HG02938 (cell line): Measurements from ENCODE around the gene DTX1.

ENCODE experiments used
- ATAC-seq: cut with Tn5 transposase; IDR thresholded peaks from one replicate; pipeline ENCODE4 v1.9.1; 2021; ENCODE audit warnings: mild to moderate bottlenecking, moderate library complexity; ENCODE audit not compliant: unreplicated experiment

DTX1 gene

GRCh38 chr12:113070117-113070906 is 13.8 kb downstream of the DTX1 start:
- no peak for ATAC-seq

GRCh38 chr12:113071135-113072112 is 14.9 kb downstream of the DTX1 start:
- ATAC-seq: no peak

DNA sequence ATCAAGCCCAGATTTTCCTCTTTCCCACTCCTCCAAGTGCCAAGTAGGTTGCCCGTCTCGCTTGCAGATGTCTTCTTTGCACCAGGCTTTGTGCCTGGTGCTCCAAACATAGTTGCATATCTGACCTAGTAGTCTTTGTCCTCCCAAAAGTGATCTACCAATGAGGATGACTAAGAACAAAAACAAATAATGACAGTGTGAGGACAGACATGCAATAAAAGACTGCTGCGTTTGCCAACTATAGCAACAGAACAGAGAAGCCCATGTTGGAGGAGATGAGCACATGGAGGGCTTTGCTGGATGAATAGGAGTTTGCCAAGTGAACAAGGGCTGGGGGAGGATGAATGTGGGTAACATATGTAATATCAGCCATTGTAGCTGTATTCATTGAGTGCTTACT is 15.6 kb downstream of the DTX1 start:
- ATAC-seq: no peak

GRCh38 chr12:113073586-113073985 is 17.1 kb downstream of the DTX1 start:
- no peak for ATAC-seq

GRCh38 chr12:113075137-113075683 is 18.7 kb downstream of the DTX1 start:
- peak; percentile 92 for ATAC-seq

GRCh38 chr12:113077057-113077858 is 20.7 kb downstream of the DTX1 start:
- ATAC-seq: no peak

- ATAC-seq: no peak
Measured at GRCh38 chr12:113077859-113078255, 21.3 kb downstream of the DTX1 start.

GRCh38 chr12:113081873-113082272 is 25.3 kb downstream of the DTX1 start:
- no peak for ATAC-seq

- peak; percentile 86 for ATAC-seq
Measured at GRCh38 chr12:113082486-113083148, 26.1 kb downstream of the DTX1 start.

- ATAC-seq: no peak
Measured at GRCh38 chr12:113083863-113084435, 27.4 kb downstream of the DTX1 start.

DNA sequence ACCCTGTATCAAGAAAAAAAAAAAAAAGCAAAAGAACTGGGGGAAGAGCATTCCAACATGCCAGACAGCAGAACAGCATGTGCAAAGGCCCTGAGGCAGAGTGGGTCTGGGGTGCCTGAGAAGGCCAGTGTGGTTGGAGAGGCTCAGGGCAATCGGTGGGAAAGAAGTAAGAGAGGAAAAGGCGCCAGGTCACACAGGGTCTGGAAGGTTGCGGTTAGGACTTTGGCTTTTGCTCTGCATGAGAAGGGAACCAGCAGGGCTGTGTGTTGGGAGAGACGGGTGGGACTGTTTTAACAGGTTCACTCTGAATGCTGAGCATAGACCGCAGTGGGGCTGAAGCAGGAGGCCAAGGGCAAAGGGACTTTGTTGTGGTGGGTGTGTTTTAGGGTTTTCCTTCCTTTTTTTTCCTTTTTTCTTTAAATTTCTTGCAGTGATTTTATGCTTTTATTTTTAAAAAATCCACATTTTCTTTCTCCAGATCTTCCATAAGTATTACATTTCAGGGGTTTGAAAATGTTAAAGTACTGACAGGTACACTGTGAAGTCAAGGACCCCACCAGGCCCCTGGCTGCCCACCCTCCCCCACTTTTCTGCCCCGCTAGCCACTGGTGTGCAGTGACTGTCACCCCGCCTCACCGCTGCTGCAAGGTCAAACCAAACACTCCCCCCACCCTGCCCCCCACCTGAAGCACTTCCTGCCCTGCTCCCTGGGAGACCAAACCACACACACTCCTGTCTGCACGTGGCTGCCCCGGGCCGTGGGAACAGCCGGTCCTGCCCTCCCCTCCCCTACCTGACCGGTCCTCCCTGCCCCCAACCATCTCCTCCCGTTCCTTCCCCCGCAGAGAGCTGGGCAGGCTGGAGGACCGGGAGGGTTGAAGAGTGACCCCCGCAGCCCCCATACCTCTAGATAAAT is 30.0 kb downstream of the DTX1 start:
- no peak for ATAC-seq

DNA sequence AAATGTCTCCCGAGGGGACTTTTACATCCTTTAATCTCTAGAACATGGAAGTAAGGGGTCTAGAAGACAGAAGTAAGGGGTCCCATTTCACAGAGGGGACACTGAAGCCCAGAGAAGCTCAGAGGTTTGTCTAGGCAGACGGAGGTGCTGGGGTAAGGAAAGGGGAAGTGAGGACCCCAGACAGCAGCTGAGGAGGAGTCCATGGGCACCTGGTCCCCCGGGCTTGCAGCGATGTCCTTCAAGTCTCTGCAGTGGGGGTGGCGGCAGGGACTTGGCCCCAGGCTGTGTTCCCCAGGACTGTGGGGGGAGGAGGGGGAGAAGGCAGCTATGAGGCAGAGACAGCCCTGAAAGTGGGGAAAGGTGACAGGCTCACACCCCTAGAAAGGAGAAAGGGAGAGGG is 30.7 kb downstream of the DTX1 start:
- ATAC-seq: no peak

DNA sequence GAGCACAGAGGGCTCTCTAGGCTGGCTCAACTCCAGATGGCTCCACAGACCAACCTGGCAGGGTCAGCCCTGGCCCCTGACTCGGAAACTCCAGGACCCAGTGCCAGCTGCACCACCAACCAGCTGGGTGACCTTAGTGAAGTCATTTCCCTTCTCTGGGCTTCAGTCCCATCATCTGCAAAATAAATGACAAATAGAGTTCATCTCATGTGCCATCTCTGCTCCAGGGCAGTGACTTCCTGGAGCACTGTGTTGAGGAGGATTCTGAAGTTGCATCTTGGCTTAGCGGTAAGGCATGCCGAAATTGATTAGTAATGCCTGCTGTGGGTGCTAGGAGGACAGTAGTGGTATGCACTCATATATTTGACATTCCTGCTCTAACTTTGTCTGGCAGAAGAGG is 31.5 kb downstream of the DTX1 start:
- no peak for ATAC-seq

- no peak for ATAC-seq
Measured at GRCh38 chr12:113088971-113089756, 32.6 kb downstream of the DTX1 start.

GRCh38 chr12:113089839-113090238 is 33.3 kb downstream of the DTX1 start:
- no peak for ATAC-seq

- ATAC-seq: no peak
Measured at GRCh38 chr12:113090740-113091139, 34.2 kb downstream of the DTX1 start.

GRCh38 chr12:113091506-113091905 is 35.0 kb downstream of the DTX1 start:
- no peak for ATAC-seq
